Nephron progenitor cell (in vitro differentiated cells): ENCODE results near the gene SND1.

Experiments
- DNase-seq: peaks from one replicate; pipeline ENCODE4 v3.0.0; 2021
- H3K27ac Mint-ChIP-seq: 2 replicates; pipeline ENCODE4 v1.8.0; 2021; ENCODE audit warnings: mild to moderate bottlenecking, moderate library complexity, mixed read lengths
- H3K27me3 Mint-ChIP-seq: 2 replicates; pipeline ENCODE4 v1.8.0; 2021; ENCODE audit warnings: mild to moderate bottlenecking, low read depth, mixed read lengths; ENCODE audit not compliant: poor library complexity
- H3K36me3 Mint-ChIP-seq: 2 replicates; pipeline ENCODE4 v1.8.0; 2021; ENCODE audit warnings: low read depth, mixed read lengths
- H3K4me1 Mint-ChIP-seq: 2 replicates; pipeline ENCODE4 v1.8.0; 2021; ENCODE audit warnings: mixed read lengths
- H3K4me3 Mint-ChIP-seq: 2 replicates; pipeline ENCODE4 v1.8.0; 2021; ENCODE audit warnings: mild to moderate bottlenecking, moderate library complexity, mixed read lengths
- H3K9me3 Mint-ChIP-seq: 2 replicates; pipeline ENCODE4 v1.8.0; 2021; ENCODE audit warnings: mild to moderate bottlenecking, moderate library complexity, mixed read lengths
- CTCF ChIP-seq: fragments of 200-600 bp; sonication (generic); IDR thresholded peaks from 2 replicates; pipeline ENCODE4 v1.5.0; 2021; ENCODE audit warnings: antibody characterized with exemption

SND1 gene

GRCh38 chr7:127770885-127771284 lies 118.9 kb downstream of the SND1 start:
- Mint-ChIP-seq H3K27me3 (no peaks in the 10 kb centered on the region), H3K4me3 (no peak overlapping the region), H3K27ac (no peak overlapping the region), H3K4me1 (peaks cover 25% of the 10 kb centered on the region), H3K9me3 (no peaks in the 10 kb centered on the region), H3K36me3 (peaks cover 24% of the 10 kb centered on the region)
- no peak for DNase-seq
- no peak for TF ChIP-seq CTCF

GRCh38 chr7:127771707-127772106 lies 119.7 kb downstream of the SND1 start:
- Mint-ChIP-seq H3K4me3 (no peak overlapping the region), H3K27ac (no peak overlapping the region), H3K27me3 (no peaks in the 10 kb centered on the region), H3K9me3 (no peaks in the 10 kb centered on the region), H3K36me3 (peaks cover 19% of the 10 kb centered on the region), H3K4me1 (peaks cover 23% of the 10 kb centered on the region)
- no peak for TF ChIP-seq CTCF
- no peak for DNase-seq

GRCh38 chr7:127776776-127777386 lies 124.9 kb downstream of the SND1 start:
- H3K4me3 Mint-ChIP-seq = no peak overlapping the region

GRCh38 chr7:127780489-127780888 lies 128.5 kb downstream of the SND1 start:
- H3K27ac Mint-ChIP-seq = no peak overlapping the region
- H3K4me3 Mint-ChIP-seq = no peak overlapping the region
- H3K36me3 Mint-ChIP-seq = peaks cover 12% of the 10 kb centered on the region
- H3K27me3 Mint-ChIP-seq = no peaks in the 10 kb centered on the region
- H3K4me1 Mint-ChIP-seq = peaks cover 14% of the 10 kb centered on the region
- no peak for TF ChIP-seq CTCF
- DNase-seq = no peak
- no peaks in the 10 kb centered on the region for H3K9me3 Mint-ChIP-seq

More at GRCh38 chr7:127776776-127777386, 124.9 kb downstream of the SND1 start:
- no peak for TF ChIP-seq CTCF
- DNase-seq = no peak
- H3K9me3 Mint-ChIP-seq = no peaks in the 10 kb centered on the region
- peak overlapping the region; percentile 44 for H3K27ac Mint-ChIP-seq
- H3K27me3 Mint-ChIP-seq = no peaks in the 10 kb centered on the region
- H3K4me1 Mint-ChIP-seq = peaks cover 6% of the 10 kb centered on the region
- peaks cover 17% of the 10 kb centered on the region for H3K36me3 Mint-ChIP-seq

GRCh38 chr7:127781081-127781480 lies 129.1 kb downstream of the SND1 start:
- no peak overlapping the region for H3K4me3 Mint-ChIP-seq
- H3K36me3 Mint-ChIP-seq = peaks cover 13% of the 10 kb centered on the region
- no peaks in the 10 kb centered on the region for H3K27me3 Mint-ChIP-seq
- no peak for TF ChIP-seq CTCF
- peaks cover 14% of the 10 kb centered on the region for H3K4me1 Mint-ChIP-seq
- H3K27ac Mint-ChIP-seq = no peak overlapping the region
- no peaks in the 10 kb centered on the region for H3K9me3 Mint-ChIP-seq
- DNase-seq = no peak

- Mint-ChIP-seq H3K9me3 (no peaks in the 10 kb centered on the region), H3K4me1 (peaks cover 12% of the 10 kb centered on the region), H3K27me3 (no peaks in the 10 kb centered on the region), H3K36me3 (peaks cover 16% of the 10 kb centered on the region), H3K27ac (no peak overlapping the region), H3K4me3 (no peak overlapping the region)
- DNase-seq = no peak
- TF ChIP-seq CTCF = no peak
These were observed 130.1 kb downstream of the SND1 start for GRCh38 chr7:127782075-127782474.
